HG03280 (cell line): Measurements from ENCODE around the gene TMA7.

ENCODE experiments used
- ATAC-seq: cut with Tn5 transposase; IDR thresholded peaks from one replicate; pipeline ENCODE4 v1.9.1; 2021; ENCODE audit warnings: mild to moderate bottlenecking, moderate library complexity; ENCODE audit not compliant: unreplicated experiment

The TMA7 gene

GRCh38 chr3:48408823-48409281, 31.2 kb upstream of the TMA7 start:
- ATAC-seq, result no peak

DNA sequence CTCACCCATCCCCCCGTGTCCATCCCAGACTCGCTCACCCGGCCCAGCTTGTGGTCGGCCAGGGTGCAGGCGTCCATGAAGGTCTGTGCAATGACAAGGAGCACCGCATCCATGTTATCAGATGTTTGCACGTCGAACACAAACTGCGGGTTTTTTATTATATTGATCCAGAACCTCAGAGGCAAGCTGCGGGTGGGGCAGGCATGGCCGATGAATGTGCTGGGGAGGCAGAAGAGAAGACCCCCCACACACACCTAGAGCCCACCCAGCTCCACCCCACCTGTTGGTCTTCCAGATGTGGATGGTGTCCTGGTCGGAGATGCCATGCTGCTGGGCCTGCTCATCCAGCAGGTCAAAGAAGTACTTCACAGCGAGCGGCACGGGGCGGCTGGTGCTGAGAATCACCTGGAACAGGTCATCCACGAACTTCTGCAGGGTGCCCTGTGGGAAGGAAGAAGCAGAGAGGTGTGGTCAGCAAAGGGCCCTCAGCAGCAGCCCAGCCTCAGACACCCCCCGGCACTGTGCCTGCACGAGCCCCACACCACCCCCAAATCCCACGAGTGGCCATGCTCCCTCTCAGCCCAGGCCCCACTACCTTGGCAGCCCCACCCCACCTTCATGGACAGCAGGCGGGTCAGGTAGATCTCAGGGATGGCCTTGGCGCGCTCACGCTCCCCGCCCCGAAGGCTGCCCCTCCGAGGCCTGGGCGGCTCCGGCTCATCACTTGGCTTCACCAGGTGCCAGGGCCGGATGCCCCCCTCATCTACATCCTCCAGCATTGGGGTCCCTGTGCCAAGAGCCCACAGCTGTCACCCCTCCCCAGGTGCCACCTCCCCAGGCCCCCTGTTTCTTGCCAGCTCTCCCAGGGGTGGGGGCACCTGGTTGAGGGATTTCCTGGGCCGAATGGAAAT, 30.5 kb upstream of the TMA7 start:
- no peak for ATAC-seq

DNA sequence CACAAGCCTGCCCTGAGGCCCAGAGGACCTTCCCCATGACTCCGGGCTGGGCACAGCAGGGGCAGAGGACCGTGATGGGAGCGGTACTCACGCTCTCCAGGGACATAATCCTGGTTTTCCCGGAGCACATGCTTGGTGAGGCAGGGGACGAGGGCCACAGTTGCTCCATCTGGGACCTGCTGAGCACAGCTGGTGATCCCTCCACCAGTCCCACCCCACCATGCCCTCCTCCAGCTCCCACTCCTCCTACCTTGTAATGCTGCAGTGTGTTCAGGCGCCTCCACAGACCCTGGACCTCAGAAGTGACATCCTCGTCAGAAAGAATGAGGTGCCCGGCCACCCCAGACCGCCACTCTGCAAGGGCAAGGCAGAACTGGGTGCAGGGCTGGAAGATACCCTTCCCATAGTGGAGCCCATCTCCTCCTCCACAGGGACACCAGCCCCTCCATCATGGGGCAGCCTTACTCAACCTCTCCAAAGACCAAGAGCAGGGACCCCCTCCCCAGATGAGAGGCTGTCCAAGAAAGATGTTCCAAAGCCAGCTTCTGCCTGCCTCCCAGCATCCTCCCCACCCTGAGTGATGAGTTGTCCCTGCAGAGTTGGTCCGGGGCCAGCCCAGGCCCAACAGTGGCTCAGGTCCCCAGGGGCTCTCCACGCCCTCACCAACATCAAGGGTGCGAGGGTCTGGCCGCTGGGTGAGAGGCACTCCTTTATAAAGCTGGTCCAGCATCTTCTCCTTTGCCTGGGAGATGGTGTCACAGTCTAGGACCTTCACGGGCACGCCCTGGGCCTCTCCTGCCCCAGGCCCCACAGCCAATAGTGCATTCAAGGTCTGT, 29.6 kb upstream of the TMA7 start:
- ATAC-seq, result no peak

- ATAC-seq, result no peak
These were observed 28.9 kb upstream of the TMA7 start for GRCh38 chr3:48411041-48411588.

- no peak for ATAC-seq
These were observed 28.3 kb upstream of the TMA7 start for GRCh38 chr3:48411606-48412374.

DNA sequence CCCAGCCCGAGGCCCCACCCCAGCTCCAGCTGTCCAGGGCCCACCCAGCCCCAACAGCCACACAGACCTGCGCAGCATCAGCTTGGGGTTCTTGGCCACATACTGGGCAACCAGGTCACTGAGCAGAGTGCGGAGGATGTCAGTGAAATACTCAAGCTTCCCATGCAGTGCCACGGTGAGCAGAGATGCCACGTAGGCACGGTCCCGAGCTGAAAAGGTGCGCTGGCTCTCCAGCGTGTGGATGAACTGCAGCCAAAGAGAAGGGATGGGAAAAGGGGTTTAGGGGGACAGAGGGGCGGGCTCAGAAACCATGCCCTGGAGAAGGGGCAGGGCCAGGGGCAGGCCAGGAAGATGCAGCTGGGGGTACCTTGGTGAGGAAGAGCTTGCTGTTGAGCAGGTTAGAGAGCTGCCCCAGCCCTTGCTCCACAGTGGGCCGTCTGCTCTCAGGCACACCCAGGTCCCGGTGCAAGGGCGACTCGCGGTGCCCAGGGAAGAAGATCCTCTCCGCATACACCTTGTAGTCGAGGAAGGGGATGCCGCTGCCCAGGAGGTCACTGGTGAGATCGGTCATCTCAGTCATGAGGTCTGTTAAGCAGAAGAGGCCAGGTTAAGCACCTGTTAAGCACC, 27.6 kb upstream of the TMA7 start:
- ATAC-seq, result no peak

- no peak for ATAC-seq
These were observed 27.0 kb upstream of the TMA7 start for GRCh38 chr3:48413086-48413485.

DNA sequence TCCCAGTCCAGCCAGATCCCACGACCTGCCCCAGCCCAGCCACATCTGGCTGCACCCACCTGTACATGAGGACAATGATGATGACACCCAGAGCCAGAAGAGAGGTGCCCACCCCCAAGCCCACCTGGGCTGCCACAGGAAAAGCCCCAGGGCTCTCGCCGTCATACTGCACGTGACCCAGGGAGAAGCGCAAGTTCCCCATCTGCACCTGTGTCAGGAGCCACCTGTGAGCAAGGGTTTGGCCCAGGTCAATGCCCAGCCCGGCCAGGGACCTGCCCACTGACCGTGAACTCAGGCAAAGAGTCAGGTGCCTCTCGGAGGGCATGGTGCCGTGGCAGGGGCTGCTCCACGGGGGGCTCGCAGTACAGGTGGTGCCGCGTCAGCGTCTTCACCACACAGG, 26.4 kb upstream of the TMA7 start:
- no peak for ATAC-seq

DNA sequence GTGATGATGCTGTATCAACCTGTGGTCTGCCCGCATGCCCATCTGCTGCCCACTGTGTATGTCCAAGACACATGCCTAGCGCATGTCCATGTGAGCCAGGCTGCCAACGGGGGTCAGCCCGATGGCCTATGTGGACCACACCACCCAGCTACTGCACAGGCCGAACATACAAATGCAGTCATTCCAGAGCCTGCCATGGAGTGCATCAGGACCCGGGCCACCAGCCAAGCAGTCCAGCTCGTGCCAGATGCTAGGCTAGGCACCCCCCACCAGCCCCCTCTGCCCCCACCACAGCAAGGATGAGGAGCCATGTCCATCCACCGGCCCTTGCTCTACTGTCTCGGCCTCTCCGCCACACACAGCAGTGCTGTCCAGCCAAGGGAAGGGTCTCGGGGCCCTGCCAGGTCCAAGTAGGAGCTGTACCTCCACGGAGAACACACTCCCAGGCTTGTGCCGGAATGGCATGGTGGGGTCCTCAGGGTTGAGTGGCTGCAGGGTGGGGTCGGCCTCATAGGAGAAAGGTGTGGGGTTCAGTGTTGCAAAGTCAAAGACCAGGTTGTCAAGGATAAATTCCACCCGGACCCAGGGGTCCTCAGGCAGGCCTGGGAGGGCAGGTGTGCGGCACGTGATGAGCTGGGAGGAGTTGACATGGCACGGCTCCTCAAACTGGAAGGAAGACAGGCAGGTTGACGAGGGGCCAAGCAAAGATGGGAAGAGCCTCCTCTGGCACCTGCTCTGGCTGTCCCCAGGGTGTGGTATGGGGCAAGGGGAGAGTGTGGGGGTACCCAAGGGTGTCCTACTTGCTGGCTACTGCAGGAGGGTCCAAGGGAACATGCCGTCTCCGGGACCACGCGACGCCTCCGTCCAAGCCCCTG, 25.4 kb upstream of the TMA7 start:
- ATAC-seq, result no peak

- no peak for ATAC-seq
These were observed 24.7 kb upstream of the TMA7 start for GRCh38 chr3:48415251-48415953.

DNA sequence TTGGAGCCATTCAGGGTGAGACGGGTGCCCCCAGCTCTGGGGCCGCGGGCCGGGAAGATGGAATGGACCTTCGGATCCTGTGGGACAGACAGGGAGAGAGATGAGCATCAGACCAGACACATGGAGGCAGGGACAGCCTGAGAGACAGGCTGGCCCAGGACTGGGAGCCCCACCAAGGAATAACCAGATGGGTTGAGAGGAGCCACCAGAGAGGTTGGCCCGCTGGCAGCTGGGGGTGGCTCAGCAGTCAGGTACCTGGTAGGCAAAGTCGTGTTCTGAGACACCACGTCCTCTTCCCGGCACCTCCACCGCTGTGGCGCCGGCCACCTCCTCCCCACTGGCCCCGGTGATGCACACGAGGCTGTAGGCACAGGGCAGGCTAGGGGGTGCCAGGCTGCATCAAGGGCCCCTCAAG, 24.0 kb upstream of the TMA7 start:
- no peak for ATAC-seq

DNA sequence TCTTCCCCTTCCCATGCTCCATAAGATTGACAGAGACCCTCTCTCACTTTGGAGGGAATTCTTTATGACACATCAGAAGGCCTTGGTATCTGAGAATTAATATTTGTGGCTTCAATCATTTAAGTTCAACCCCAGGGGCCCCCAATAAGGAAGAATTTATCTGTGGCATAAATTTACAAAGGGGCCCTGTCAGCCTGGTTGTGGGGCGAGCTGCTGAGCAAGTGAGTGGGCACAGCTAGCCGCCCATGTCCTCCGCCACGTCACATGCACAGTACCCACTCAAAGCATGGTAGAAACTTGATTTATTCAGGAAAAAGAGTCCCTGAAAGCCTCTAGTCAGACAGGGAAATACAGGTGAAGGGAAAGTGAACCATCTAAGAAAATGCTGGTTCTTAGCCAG, 23.5 kb upstream of the TMA7 start:
- no peak for ATAC-seq

DNA sequence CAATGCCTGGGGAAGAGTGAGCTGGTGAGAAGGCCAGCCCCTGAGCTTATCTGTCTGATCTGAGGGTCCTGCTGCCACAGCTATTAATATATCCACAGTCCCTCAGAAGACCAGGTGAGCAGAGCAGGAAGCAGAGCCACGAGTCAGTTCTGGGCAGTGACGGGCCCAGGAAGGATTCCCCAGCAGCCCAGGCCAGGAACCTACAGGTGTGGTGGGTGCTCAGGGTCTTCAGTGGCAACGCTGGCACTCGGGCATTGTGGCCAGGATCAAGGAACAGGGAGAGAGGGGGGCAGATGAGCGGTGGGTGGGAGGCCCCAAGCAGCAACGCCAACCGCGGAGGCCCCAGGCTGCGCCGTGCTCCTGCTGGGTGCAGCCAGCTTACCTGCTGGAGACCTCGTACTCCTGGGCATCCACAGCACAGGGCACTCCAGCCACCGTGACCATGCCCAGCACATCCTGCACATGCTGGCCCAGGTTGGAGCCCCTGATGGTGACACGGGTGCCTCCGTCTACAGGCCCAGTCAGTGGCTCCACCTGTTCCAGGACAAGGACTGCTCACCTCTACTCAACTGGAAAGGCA, 22.4 kb upstream of the TMA7 start:
- no peak for ATAC-seq

GRCh38 chr3:48418140-48418539, 21.9 kb upstream of the TMA7 start:
- ATAC-seq, result no peak

GRCh38 chr3:48418651-48419050, 21.4 kb upstream of the TMA7 start:
- ATAC-seq, result no peak

- ATAC-seq, result no peak
These were observed 20.9 kb upstream of the TMA7 start for GRCh38 chr3:48419149-48419548.

DNA sequence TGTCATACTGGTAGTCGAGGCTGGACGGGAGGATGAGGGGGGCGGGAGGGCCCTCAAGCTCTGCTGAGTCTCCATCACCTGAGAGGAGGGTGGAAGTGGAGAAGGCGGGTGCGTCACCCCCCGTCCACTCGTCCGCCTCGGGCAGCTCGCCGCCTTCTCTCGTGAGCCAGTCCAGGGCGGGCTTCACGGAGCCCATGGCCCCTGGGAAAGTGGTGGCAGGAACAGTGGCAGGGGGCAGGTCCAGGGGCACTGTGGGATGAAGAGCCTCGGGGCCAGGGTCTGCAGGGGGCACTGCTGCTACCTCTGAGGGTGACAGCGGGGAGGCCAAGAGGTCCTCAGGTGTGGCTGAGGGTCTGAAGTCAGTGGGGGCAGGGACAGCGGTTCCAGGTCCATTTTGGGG, 20.5 kb upstream of the TMA7 start:
- ATAC-seq, result no peak

DNA sequence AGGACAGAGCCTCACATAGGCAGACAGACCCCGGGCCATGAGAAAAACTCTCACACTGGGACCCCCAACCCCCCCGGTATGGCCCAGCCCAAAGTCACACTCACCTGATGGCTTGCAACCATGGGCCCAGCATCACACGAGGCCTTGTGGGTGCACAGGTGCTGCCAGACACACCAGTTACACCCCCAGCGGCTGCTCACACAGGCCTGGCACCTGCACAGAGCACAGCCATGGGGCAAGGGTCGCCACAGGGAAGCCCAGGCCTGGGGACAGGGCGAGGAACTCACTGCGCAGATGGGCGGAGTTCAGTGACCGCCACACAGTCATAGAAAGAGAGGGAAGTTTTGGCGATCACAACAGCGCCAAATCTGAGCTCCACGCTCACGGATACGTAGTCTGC, 19.5 kb upstream of the TMA7 start:
- no peak for ATAC-seq
